GM23338 (cell line): Measurements from ENCODE around the gene SLC19A1. TPM values are rescaled to one million over a fixed set of nuclear protein-coding genes. Genes with fewer than 3 reads are reported as not detected.

Source experiments
- ATAC-seq: fragments of 200-7000 bp; cut with Tn5 transposase; 3 replicates; pipeline ENCODE4 v1.9.1; 2020
- DNase-seq: peaks from one replicate; pipeline ENCODE4 v3.0.0-alpha.2; 2015; ENCODE audit warnings: low spot score
- H2AFZ ChIP-seq: fragments of 200-600 bp; sonication (generic); 2 replicates; pipeline ENCODE4 v1.8.0; 2016; ENCODE audit warnings: antibody characterized with exemption, mild to moderate bottlenecking, moderate library complexity
- H3F3A ChIP-seq: fragments of 200-600 bp; sonication (generic); replicated peaks from 2 replicates; pipeline ENCODE4 v1.8.0; 2017; ENCODE audit warnings: antibody characterized with exemption, mixed run types, low read depth
- H3K27ac ChIP-seq: fragments of 200-600 bp; sonication (generic); 2 replicates; pipeline ENCODE4 v1.6.1; 2016; ENCODE audit warnings: low read depth
- H3K27me3 ChIP-seq: fragments of 200-600 bp; sonication (generic); 2 replicates; pipeline ENCODE4 v1.8.0; 2016; ENCODE audit warnings: mild to moderate bottlenecking, mixed run types, moderate library complexity; ENCODE audit not compliant: insufficient read depth
- H3K36me3 ChIP-seq: fragments of 200-600 bp; sonication (generic); 2 replicates; pipeline ENCODE4 v1.8.0; 2016; ENCODE audit warnings: mild to moderate bottlenecking; ENCODE audit not compliant: insufficient read depth
- H3K4me1 ChIP-seq: fragments of 200-600 bp; sonication (generic); 2 replicates; pipeline ENCODE4 v1.8.0; 2016; ENCODE audit warnings: mild to moderate bottlenecking, moderate library complexity; ENCODE audit not compliant: insufficient read depth
- H3K4me2 ChIP-seq: fragments of 200-600 bp; sonication (generic); 2 replicates; pipeline ENCODE4 v1.7.1; 2017; ENCODE audit warnings: mixed run types
- H3K4me3 ChIP-seq: fragments of 200-600 bp; sonication (generic); 2 replicates; pipeline ENCODE4 v1.6.1; 2016; ENCODE audit warnings: mixed run types
- H3K79me2 ChIP-seq: fragments of 200-600 bp; sonication (generic); replicated peaks from 2 replicates; pipeline ENCODE4 v1.8.0; 2017; ENCODE audit warnings: mild to moderate bottlenecking; ENCODE audit not compliant: insufficient read depth
- H3K9me2 ChIP-seq: fragments of 200-600 bp; sonication (generic); 2 replicates; pipeline ENCODE4 v1.8.0; 2017; ENCODE audit not compliant: insufficient read depth
- H4K20me1 ChIP-seq: fragments of 200-600 bp; sonication (generic); replicated peaks from 2 replicates; pipeline ENCODE4 v1.8.0; 2017; ENCODE audit warnings: mild to moderate bottlenecking; ENCODE audit not compliant: insufficient read depth
- H3K27ac Mint-ChIP-seq: 2 replicates; pipeline ENCODE4 v1.8.0; 2020; ENCODE audit warnings: inconsistent platforms, mild to moderate bottlenecking, moderate library complexity, mixed read lengths
- H3K27me3 Mint-ChIP-seq: 3 replicates; pipeline ENCODE4 v1.8.0; 2022; ENCODE audit warnings: low read depth, mild to moderate bottlenecking, moderate library complexity, mixed read lengths, inconsistent platforms; ENCODE audit not compliant: insufficient read depth, poor library complexity
- H3K36me3 Mint-ChIP-seq: 3 replicates; pipeline ENCODE4 v1.8.0; 2021; ENCODE audit warnings: low read depth, mild to moderate bottlenecking, inconsistent platforms, moderate library complexity, mixed read lengths
- H3K4me1 Mint-ChIP-seq: 3 replicates; pipeline ENCODE4 v1.8.0; 2020; ENCODE audit warnings: mild to moderate bottlenecking, inconsistent platforms, mixed read lengths
- H3K4me3 Mint-ChIP-seq: 3 replicates; pipeline ENCODE4 v1.8.0; 2021; ENCODE audit warnings: moderate library complexity, mild to moderate bottlenecking, inconsistent platforms, mixed read lengths
- H3K9me3 Mint-ChIP-seq: 3 replicates; pipeline ENCODE4 v1.8.0; 2020; ENCODE audit warnings: moderate library complexity, mild to moderate bottlenecking, inconsistent platforms, mixed read lengths
- CREB1 ChIP-seq: fragments of 250-450 bp; sonication (Bioruptor Pico); IDR thresholded peaks from 2 replicates; pipeline ENCODE4 v1.5.0; 2020; ENCODE audit warnings: low read depth, mild to moderate bottlenecking, moderate library complexity
- CTCF ChIP-seq, 2 experiments: fragments of 200-600 bp in 1 of 2; sonication (generic) in 1 of 2; conservative IDR thresholded peaks; 2 replicates each; pipeline versions ENCODE4 v1.5.1 to v1.6.1; 2016 to 2017; ENCODE audit warnings: antibody characterized with exemption in 2 of 2, low read depth in 2 of 2, mild to moderate bottlenecking in 2 of 2, moderate library complexity in 1 of 2
- EZH2 ChIP-seq: fragments of 200-600 bp; sonication (generic); IDR thresholded peaks from one replicate; pipeline ENCODE4 v1.8.0; 2017; ENCODE audit warnings: antibody characterized with exemption, mild to moderate bottlenecking, low read depth; ENCODE audit not compliant: unreplicated experiment
- EZH2phosphoT487 ChIP-seq: fragments of 200-600 bp; sonication (generic); IDR thresholded peaks from one replicate; pipeline ENCODE4 v1.8.1; 2018; ENCODE audit warnings: antibody characterized with exemption; ENCODE audit not compliant: unreplicated experiment
- JUNB ChIP-seq: IDR thresholded peaks from one replicate; pipeline ENCODE4 v1.6.1; 2016; ENCODE audit warnings: antibody characterized with exemption; ENCODE audit not compliant: unreplicated experiment
- NANOG ChIP-seq: IDR thresholded peaks from 2 replicates; pipeline ENCODE4 v1.6.1; 2016; ENCODE audit warnings: antibody characterized with exemption, borderline replicate concordance
- POLR2AphosphoS5 ChIP-seq: IDR thresholded peaks from 2 replicates; pipeline ENCODE4 v1.6.1; 2016; ENCODE audit warnings: antibody characterized with exemption, low read depth
- STAT1 ChIP-seq: IDR thresholded peaks from one replicate; pipeline ENCODE4 v1.6.1; 2016; ENCODE audit warnings: antibody characterized with exemption; ENCODE audit not compliant: unreplicated experiment
- ZNF114 ChIP-seq: fragments of 250-450 bp; sonication (Bioruptor Pico); IDR thresholded peaks from 2 replicates; pipeline ENCODE4 v1.5.0; 2020; ENCODE audit warnings: mild to moderate bottlenecking, moderate library complexity
- ZNF331 ChIP-seq: fragments of 250-450 bp; sonication (Bioruptor Pico); IDR thresholded peaks from 2 replicates; pipeline ENCODE4 v1.5.0; 2020; ENCODE audit warnings: low read depth, mild to moderate bottlenecking, moderate library complexity
- ZNF462 ChIP-seq: fragments of 250-450 bp; sonication (Bioruptor Pico); IDR thresholded peaks from 2 replicates; pipeline ENCODE4 v1.5.0; 2020; ENCODE audit warnings: mild to moderate bottlenecking, moderate library complexity
- polyA plus RNA-seq: library from polyadenylated mRNA; unstranded; fragments of >200 nt; fragmentation: Nextera tagmentation; extraction: Ambion mirVana; gene quantifications from 2 replicates; pipeline ENCODE4 v1.2.1, GENCODE V29; 2016
- total RNA-seq: library from RNA; depleted of rRNA; stranded (reverse); fragments of >200 nt; shearing (Covaris generic); gene quantifications from 2 replicates; pipeline ENCODE4 v1.2.3, GENCODE V29; 2014

Gene SLC19A1
- total and polyA plus RNA-seq, 2 experiments from 2014 or later = 31.2 to 33.0 TPM

- H3K4me1 Mint-ChIP-seq = peaks cover 8% of the 10 kb centered on the region; the same call in 2 of the 3 replicates
- Histone ChIP-seq H2AFZ (peak overlapping the region; percentile 83), H3K27ac (no peak overlapping the region), H3K9me2 (no peaks in the 10 kb centered on the region), H3K4me1 (no peaks in the 10 kb centered on the region), H3K27me3 (no peaks in the 10 kb centered on the region), H3F3A (no peaks in the 10 kb centered on the region), H3K4me3 (no peak overlapping the region), H3K4me2 (no peak overlapping the region), H3K36me3 (no peaks in the 10 kb centered on the region), H4K20me1 (no peaks in the 10 kb centered on the region), H3K79me2 (no peaks in the 10 kb centered on the region)
- H3K36me3 Mint-ChIP-seq = no peaks in the 10 kb centered on the region
- peaks cover 5% of the 10 kb centered on the region for H3K27me3 Mint-ChIP-seq
- no peak overlapping the region for H3K4me3 Mint-ChIP-seq
- H3K9me3 Mint-ChIP-seq = no peaks in the 10 kb centered on the region; the same call in 2 of the 3 replicates
- H3K27ac Mint-ChIP-seq = no peak overlapping the region
- no peak for TF ChIP-seq EZH2phosphoT487
- TF ChIP-seq NANOG = no peak
- no peak for TF ChIP-seq CREB1 (CRISPR knock-in tag)
- TF ChIP-seq CTCF (conservative IDR thresholded peaks at IDR 0.05; ENCODE audit: low read depth in 2 of 2) = no peak
- TF ChIP-seq EZH2 = no peak
- TF ChIP-seq ZNF462 (CRISPR knock-in tag) = no peak
- no peak for TF ChIP-seq ZNF114
- TF ChIP-seq STAT1 = no peak
- no peak for TF ChIP-seq JUNB
- no peak for TF ChIP-seq ZNF331
- no peak for TF ChIP-seq POLR2AphosphoS5
- ATAC-seq (no peak), DNase-seq (no peak)
Observed at GRCh38 chr21:45574691-45575090, 32.5 kb upstream of the SLC19A1 start.
